ENCODE results near the gene RBMS1. TPM values are rescaled to one million over a fixed set of nuclear protein-coding genes. Genes with fewer than 3 reads are reported as not detected.

RBMS1 gene
- total and polyA plus RNA-seq, 2 of the 13 experiments (the other 11 are each of a cell fraction or from before 2014, with no cell fraction given) = 55.5 to 110 TPM

DNA sequence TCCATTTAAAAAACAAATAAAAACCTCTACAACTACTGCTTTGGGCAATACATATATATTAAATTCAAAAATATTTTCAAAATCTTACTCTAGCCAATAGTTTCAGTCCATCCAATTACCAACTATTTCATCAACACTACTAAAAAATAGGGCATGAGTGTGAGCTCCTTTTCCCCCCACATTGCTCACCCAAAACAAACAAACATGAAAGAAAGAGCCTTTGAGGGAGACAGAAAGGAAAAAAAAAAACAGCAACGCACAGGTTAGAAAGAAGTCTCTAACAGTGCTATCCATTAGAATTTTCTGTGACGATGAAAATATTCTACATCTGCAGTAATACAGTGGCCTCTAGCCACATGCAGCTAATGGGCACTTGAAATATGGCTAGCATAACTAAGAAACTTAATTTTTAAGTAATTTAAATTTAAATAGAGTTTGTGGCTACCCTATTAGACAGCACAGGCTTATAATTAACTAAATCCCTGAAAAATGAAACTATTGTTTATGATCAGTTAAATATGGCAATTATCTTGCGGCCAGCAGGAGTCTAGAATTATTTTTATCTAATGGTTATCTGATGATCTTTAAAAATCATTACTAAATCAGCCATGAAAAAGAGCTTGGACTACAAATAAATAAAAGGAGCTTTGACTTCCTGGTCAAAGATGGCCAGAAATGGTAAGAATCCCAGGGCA, 59.2 kb downstream of the RBMS1 start (continued):
- TF ChIP-seq, protein P1, sequence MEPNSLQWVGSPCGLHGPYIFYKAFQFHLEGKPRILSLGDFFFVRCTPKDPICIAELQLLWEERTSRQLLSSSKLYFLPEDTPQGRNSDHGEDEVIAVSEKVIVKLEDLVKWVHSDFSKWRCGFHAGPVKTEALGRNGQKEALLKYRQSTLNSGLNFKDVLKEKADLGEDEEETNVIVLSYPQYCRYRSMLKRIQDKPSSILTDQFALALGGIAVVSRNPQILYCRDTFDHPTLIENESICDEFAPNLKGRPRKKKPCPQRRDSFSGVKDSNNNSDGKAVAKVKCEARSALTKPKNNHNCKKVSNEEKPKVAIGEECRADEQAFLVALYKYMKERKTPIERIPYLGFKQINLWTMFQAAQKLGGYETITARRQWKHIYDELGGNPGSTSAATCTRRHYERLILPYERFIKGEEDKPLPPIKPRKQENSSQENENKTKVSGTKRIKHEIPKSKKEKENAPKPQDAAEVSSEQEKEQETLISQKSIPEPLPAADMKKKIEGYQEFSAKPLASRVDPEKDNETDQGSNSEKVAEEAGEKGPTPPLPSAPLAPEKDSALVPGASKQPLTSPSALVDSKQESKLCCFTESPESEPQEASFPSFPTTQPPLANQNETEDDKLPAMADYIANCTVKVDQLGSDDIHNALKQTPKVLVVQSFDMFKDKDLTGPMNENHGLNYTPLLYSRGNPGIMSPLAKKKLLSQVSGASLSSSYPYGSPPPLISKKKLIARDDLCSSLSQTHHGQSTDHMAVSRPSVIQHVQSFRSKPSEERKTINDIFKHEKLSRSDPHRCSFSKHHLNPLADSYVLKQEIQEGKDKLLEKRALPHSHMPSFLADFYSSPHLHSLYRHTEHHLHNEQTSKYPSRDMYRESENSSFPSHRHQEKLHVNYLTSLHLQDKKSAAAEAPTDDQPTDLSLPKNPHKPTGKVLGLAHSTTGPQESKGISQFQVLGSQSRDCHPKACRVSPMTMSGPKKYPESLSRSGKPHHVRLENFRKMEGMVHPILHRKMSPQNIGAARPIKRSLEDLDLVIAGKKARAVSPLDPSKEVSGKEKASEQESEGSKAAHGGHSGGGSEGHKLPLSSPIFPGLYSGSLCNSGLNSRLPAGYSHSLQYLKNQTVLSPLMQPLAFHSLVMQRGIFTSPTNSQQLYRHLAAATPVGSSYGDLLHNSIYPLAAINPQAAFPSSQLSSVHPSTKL (CRISPR knock-in tag; IDR thresholded peaks at IDR 0.05) = peak; percentile 14; the same call in 1 of the 2 replicates
- TF ChIP-seq DNMT3B (CRISPR knock-in tag; conservative IDR thresholded peaks at IDR 0.05) = no peak
- TF ChIP-seq GLI4 (CRISPR knock-in tag; IDR thresholded peaks at IDR 0.05; ENCODE audit: borderline replicate concordance) = no peak
- 0 out of 2 replicates have a peak, but pooled peaks have one; percentile 12 for TF ChIP-seq CREM (IDR thresholded peaks at IDR 0.05)
- TF ChIP-seq CREM (CRISPR knock-in tag; IDR thresholded peaks at IDR 0.05) = no peak
- TF ChIP-seq RNF2 (conservative IDR thresholded peaks at IDR 0.05; ENCODE audit: low read depth) = no peak
- TF ChIP-seq, protein P2, sequence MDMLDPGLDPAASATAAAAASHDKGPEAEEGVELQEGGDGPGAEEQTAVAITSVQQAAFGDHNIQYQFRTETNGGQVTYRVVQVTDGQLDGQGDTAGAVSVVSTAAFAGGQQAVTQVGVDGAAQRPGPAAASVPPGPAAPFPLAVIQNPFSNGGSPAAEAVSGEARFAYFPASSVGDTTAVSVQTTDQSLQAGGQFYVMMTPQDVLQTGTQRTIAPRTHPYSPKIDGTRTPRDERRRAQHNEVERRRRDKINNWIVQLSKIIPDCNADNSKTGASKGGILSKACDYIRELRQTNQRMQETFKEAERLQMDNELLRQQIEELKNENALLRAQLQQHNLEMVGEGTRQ (IDR thresholded peaks at IDR 0.05; ENCODE audit: low read depth, low read length) = no peak
- TF ChIP-seq, protein P2 (CRISPR knock-in tag; IDR thresholded peaks at IDR 0.05; ENCODE audit: borderline replicate concordance) = no peak
- peak; percentile 56; the same call in 1 of the 2 replicates for TF ChIP-seq FOXA3 (CRISPR knock-in tag; IDR thresholded peaks at IDR 0.05)
- peak in 1 of 2 experiments; percentile 55; a peak in 1 of 4 replicates for TF ChIP-seq EP300 (IDR thresholded peaks at IDR 0.05; ENCODE audit: low read depth in 2 of 2, low read length in 2 of 2)
- TF ChIP-seq EP300 (CRISPR knock-in tag; IDR thresholded peaks at IDR 0.05; ENCODE audit: borderline replicate concordance) = no peak
- peak; percentile 71 for TF ChIP-seq TCF7 (IDR thresholded peaks at IDR 0.05; ENCODE audit: low read depth)
- TF ChIP-seq RARA (CRISPR knock-in tag; IDR thresholded peaks at IDR 0.05) = 0 out of 2 replicates have a peak, but pooled peaks have one; percentile 8
- TF ChIP-seq, protein P3, sequence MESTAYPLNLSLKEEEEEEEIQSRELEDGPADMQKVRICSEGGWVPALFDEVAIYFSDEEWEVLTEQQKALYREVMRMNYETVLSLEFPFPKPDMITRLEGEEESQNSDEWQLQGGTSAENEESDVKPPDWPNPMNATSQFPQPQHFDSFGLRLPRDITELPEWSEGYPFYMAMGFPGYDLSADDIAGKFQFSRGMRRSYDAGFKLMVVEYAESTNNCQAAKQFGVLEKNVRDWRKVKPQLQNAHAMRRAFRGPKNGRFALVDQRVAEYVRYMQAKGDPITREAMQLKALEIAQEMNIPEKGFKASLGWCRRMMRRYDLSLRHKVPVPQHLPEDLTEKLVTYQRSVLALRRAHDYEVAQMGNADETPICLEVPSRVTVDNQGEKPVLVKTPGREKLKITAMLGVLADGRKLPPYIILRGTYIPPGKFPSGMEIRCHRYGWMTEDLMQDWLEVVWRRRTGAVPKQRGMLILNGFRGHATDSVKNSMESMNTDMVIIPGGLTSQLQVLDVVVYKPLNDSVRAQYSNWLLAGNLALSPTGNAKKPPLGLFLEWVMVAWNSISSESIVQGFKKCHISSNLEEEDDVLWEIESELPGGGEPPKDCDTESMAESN (CRISPR knock-in tag; conservative IDR thresholded peaks at IDR 0.05) = no peak
- TF ChIP-seq, protein P4, sequence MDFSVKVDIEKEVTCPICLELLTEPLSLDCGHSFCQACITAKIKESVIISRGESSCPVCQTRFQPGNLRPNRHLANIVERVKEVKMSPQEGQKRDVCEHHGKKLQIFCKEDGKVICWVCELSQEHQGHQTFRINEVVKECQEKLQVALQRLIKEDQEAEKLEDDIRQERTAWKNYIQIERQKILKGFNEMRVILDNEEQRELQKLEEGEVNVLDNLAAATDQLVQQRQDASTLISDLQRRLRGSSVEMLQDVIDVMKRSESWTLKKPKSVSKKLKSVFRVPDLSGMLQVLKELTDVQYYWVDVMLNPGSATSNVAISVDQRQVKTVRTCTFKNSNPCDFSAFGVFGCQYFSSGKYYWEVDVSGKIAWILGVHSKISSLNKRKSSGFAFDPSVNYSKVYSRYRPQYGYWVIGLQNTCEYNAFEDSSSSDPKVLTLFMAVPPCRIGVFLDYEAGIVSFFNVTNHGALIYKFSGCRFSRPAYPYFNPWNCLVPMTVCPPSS (IDR thresholded peaks at IDR 0.05) = no peak
- no peak for TF ChIP-seq ZKSCAN5 (CRISPR knock-in tag; IDR thresholded peaks at IDR 0.05)
- TF ChIP-seq YEATS2 (CRISPR knock-in tag; IDR thresholded peaks at IDR 0.05; ENCODE audit: borderline replicate concordance) = no peak
- peak; percentile 34; the same call in 1 of the 2 replicates for TF ChIP-seq SOX5 (CRISPR knock-in tag; IDR thresholded peaks at IDR 0.05; ENCODE audit: borderline replicate concordance)
- TF ChIP-seq, protein P5, sequence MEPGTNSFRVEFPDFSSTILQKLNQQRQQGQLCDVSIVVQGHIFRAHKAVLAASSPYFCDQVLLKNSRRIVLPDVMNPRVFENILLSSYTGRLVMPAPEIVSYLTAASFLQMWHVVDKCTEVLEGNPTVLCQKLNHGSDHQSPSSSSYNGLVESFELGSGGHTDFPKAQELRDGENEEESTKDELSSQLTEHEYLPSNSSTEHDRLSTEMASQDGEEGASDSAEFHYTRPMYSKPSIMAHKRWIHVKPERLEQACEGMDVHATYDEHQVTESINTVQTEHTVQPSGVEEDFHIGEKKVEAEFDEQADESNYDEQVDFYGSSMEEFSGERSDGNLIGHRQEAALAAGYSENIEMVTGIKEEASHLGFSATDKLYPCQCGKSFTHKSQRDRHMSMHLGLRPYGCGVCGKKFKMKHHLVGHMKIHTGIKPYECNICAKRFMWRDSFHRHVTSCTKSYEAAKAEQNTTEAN (CRISPR knock-in tag; conservative IDR thresholded peaks at IDR 0.05) = peak; percentile 87

Data from HepG2 (cell line).